Measurements from ENCODE around the gene TMCC1.
"Not testable (repeated sequence)": the region's sequence is repeated elsewhere in the genome, so short reads cannot be mapped to it uniquely, and the experiment has no call there.

The TMCC1 gene

DNA sequence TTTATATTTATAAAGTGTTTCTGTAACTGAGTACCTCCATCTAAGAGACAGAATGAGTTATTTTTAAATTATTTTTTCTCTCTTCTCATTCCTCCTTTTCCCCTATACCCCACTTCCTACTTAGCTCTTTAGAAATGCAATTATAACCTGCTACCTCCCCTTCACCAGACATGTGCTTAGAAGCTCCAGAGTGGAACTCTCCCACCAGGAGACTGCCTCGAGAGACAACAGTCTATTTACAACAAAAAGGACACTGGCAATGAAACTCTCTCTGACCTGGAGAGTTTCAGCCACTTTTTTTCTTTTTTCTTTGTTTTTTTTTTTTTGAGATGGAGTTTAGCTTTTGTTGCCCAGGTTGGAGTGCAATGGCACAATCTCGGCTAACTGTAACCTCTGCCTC lies 177.7 kb downstream of the TMCC1 start:
- no peak for DNase-seq

- no peak for DNase-seq
These were observed 185.1 kb downstream of the TMCC1 start for GRCh38 chr3:129708328-129708861.

GRCh38 chr3:129705274-129705673 lies 188.2 kb downstream of the TMCC1 start:
- DNase-seq: no peak

- no peak for DNase-seq
These were observed 189.6 kb downstream of the TMCC1 start for GRCh38 chr3:129703913-129704312.

DNA sequence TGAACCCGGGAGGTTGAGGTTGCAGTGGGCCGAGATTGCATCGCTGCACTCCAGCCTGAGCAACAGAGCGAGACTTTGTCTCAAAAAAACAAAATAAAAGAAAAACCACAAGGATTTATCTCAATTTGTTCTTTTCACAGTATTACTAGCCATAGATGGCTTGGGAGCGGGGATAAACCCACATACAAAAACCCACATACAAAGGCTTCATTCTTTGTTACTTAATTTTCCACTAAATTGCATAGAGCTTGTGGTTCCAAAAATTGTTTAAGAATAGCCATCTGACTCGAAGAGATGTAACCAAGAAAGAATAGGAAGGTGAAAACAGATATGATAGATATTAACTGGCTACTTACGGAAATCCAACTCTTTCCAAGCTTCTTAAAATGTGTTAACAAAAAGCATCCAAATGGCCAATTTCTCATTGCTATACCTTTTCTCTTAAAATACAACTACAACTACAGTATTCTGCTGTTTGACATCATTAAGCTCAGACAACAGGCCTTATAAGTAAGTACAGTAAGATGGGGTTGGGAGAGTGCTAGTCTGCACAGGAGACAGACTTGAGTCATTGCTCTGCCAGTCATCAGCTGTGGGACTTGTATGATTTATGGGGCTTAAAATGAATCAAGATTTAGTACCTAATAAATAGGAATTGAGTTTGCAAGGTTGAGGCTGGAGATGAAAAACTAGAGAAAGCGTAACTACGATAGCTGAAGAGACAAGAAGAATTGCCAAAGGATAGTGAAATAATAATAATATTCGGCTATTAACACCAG lies 190.4 kb downstream of the TMCC1 start:
- no peak for DNase-seq

- no peak for DNase-seq
These were observed 192.3 kb downstream of the TMCC1 start for GRCh38 chr3:129701161-129701560.

DNA sequence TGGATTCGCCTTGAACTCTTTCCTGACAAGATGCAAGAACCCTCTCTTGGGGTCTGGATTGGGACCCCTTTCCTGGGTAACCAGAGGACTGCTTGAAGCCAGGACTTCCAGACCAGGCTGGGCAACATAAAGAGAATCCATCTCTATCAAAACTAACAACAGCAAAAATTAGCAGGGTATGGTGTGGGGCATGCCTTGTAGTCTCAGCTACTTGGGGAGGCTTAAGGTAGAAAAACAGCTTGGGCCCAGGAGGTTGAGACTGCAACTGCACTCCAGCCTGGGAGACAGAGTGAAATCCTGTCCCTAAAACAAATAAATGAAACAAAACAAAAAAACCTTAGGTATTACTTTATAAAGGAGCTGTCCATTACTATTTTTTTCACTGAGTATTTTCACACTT lies 193.9 kb downstream of the TMCC1 start:
- no peak for DNase-seq

GRCh38 chr3:129699199-129699598 lies 194.3 kb downstream of the TMCC1 start:
- no peak for DNase-seq

GRCh38 chr3:129697229-129697969 lies 196.1 kb downstream of the TMCC1 start:
- no peak for DNase-seq

- not testable (repeated sequence) for DNase-seq
These were observed 197.1 kb downstream of the TMCC1 start for GRCh38 chr3:129696430-129696829.

DNA sequence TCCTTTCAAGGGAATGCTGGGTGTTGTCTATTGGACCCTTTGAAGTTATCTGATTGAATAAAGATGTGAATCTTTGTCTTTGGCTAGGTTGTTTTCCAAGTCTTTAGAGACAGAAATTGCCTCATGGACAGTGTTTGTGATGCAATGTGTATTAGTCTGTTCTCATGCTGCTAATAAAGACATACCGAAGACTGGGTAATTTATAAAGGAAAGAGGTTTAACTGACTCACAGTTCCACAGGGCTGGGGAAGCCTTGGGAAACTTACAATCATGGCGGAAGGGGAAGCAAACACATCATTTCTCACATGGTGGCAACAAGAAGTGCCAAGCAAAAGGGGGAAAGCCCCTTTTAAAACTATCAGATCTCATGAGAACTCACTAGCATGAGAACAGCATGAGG lies 198.3 kb downstream of the TMCC1 start:
- DNase-seq: peak; percentile 84 to 91 (median 87)

DNA sequence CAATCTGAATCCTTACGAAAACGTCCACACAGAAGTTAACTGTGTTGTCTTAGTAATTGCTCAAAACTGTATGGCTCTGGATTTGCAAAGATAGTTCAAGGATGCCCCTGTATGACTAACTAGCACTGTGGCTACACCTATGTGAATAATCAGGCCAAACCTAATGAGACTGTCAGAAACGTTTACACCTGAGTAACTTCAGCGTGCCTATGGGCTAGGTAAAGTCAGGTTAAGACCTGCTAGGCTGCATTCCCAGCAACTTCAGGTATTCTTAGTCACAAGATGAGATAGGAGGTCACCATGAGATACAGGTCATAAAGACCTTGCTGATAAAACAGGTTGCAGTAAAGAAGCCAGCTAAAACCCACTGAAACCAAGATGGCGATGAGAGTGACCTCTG lies 199.3 kb downstream of the TMCC1 start:
- DNase-seq: no peak

- DNase-seq: no peak
These were observed 200.8 kb downstream of the TMCC1 start for GRCh38 chr3:129692743-129693142.

- no peak for DNase-seq
These were observed 202.5 kb downstream of the TMCC1 start for GRCh38 chr3:129690963-129691362.

DNA sequence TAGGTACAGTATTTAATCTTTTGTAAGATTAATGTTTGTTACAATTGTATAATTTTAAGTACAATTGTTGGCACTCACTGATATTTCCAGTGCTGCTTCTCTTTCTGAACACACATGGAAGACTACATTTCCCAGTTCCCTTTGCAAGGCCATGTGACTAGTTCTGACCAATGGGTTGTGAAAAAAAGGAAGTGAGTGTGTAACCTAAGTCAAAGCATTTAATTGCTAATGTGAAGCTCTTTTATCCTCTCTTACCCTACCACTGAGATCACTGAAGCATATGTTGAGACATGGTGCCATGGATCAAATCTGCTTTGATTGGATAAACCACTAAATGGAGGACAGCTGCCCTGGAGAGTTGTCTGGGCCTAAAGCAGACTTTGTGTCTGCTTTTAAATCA lies 203.1 kb downstream of the TMCC1 start:
- peak; percentile 74 to 89 (median 84) for DNase-seq

DNA sequence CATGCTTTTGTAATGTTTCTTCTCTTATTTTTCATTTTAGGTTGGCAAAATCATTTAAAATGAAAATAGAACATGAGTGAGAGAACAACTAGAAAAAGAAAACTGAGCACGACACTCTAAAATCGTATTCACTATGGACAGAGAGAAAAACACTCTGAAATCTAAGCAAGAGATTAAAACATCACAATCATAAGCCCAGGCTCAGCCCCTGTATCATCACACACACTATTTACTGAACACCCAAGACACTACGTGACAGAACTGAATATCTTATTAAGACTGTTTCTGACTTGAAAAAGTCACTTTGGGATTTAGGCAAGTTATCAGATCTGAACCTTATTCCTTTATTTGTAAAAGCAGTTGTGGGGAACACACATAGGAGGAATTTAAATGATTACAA lies 204.5 kb downstream of the TMCC1 start:
- DNase-seq: no peak

GRCh38 chr3:129688271-129688895 lies 205.1 kb downstream of the TMCC1 start:
- DNase-seq: no peak

GRCh38 chr3:129687586-129688125 lies 205.9 kb downstream of the TMCC1 start:
- no peak for DNase-seq

GRCh38 chr3:129686941-129687340 lies 206.6 kb downstream of the TMCC1 start:
- DNase-seq: no peak

GRCh38 chr3:129684270-129684669 lies 209.2 kb downstream of the TMCC1 start:
- no peak for DNase-seq

GRCh38 chr3:129683201-129683600 lies 210.3 kb downstream of the TMCC1 start:
- no peak for DNase-seq

- no peak for DNase-seq
These were observed 216.5 kb downstream of the TMCC1 start for GRCh38 chr3:129676985-129677384.

DNA sequence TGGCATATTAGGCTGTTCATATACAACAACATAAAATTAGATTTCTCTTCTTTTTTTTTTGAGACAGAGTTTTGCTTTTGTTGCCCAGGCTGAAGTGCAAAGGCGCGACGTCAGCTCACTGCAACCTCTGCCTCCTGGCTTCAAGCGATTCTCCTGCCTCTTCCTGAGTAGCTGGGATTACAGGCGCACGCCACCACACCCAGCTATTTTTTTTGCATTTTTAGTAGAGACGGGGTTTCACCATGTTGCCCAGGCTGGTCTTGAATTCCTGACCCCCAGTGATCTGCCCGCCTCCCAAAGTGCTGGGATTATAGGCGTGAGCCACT lies 218.8 kb downstream of the TMCC1 start:
- DNase-seq: not testable (repeated sequence)

Data from suppressor macrophage treated with lipopolysaccharide for 1 hour (primary cell).